Tibial nerve (tissue), 4 donors: ENCODE measurements around the gene PSD4.

Experiments
- EP300 ChIP-seq, 2 donors: sonication (generic); formaldehyde crosslinking; IDR thresholded peaks; one replicate each; pipeline ENCODE4 v1.6.1; 2017; ENCODE audit warnings: antibody characterized with exemption in 2 of 2, mild to moderate bottlenecking in 1 of 2
- TF ChIP-seq, protein P1 (sequence below), 5 experiments: fragments of 200-600 bp in 3 of 5; fragments of 450-650 bp in 2 of 5; sonication (generic) in 3 of 5; IDR thresholded peaks; one replicate each; pipeline ENCODE4 v1.5.1; 2016 to 2019; ENCODE audit warnings: antibody characterized with exemption in 5 of 5, mild to moderate bottlenecking in 3 of 5, moderate library complexity in 2 of 5

DNA sequence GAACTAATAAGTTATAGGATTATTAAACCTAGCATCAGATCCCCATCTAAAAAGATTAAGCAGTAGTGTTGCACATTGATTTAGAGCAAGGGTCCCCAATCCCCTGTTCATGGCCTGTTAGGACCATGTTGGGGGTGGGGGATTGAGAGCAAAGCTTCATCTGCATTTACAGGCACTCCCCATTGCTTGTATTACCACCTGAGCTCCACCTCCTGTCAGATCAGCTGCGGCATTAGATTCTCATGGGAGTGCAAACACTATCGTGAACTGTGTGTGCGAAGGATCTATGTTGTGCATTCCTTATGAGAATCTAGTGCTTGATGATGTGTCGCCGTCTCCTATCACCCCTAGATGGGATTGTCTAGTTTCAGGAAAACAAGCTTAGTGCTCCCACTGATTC, 18.4 kb upstream of the PSD4 start:
- TF ChIP-seq EP300 (IDR thresholded peaks at IDR 0.05) = no peak
- TF ChIP-seq, protein P1, sequence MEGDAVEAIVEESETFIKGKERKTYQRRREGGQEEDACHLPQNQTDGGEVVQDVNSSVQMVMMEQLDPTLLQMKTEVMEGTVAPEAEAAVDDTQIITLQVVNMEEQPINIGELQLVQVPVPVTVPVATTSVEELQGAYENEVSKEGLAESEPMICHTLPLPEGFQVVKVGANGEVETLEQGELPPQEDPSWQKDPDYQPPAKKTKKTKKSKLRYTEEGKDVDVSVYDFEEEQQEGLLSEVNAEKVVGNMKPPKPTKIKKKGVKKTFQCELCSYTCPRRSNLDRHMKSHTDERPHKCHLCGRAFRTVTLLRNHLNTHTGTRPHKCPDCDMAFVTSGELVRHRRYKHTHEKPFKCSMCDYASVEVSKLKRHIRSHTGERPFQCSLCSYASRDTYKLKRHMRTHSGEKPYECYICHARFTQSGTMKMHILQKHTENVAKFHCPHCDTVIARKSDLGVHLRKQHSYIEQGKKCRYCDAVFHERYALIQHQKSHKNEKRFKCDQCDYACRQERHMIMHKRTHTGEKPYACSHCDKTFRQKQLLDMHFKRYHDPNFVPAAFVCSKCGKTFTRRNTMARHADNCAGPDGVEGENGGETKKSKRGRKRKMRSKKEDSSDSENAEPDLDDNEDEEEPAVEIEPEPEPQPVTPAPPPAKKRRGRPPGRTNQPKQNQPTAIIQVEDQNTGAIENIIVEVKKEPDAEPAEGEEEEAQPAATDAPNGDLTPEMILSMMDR (IDR thresholded peaks at IDR 0.05) = no peak
